NCI-H748 treated with DMSO at 0.1 percent for 48 hours (cell line): ENCODE results near the gene PPP1R3C.

ENCODE experiments used
- DNase-seq: peaks from one replicate; lab custom pipeline; 2025; lab: John Stamatoyannopoulos, UW

Gene PPP1R3C

GRCh38 chr10:91629715-91630549 is 2.9 kb downstream of the PPP1R3C start:
- DNase-seq, result no peak

GRCh38 chr10:91628383-91628782 is 4.5 kb downstream of the PPP1R3C start:
- DNase-seq, result no peak

GRCh38 chr10:91627344-91628102 is 5.3 kb downstream of the PPP1R3C start:
- no peak for DNase-seq

GRCh38 chr10:91626936-91627335 is 5.9 kb downstream of the PPP1R3C start:
- DNase-seq, result no peak

- DNase-seq, result no peak
These were observed 8.2 kb downstream of the PPP1R3C start for GRCh38 chr10:91624633-91625032.

GRCh38 chr10:91622601-91623000 is 10.3 kb downstream of the PPP1R3C start:
- no peak for DNase-seq

GRCh38 chr10:91621483-91622113 is 11.3 kb downstream of the PPP1R3C start:
- no peak for DNase-seq

- DNase-seq, result no peak
These were observed 15.7 kb downstream of the PPP1R3C start for GRCh38 chr10:91617072-91617609.

GRCh38 chr10:91616137-91616536 is 16.7 kb downstream of the PPP1R3C start:
- no peak for DNase-seq

GRCh38 chr10:91614225-91614624 is 18.6 kb downstream of the PPP1R3C start:
- DNase-seq, result no peak

GRCh38 chr10:91613411-91614187 is 19.3 kb downstream of the PPP1R3C start:
- peak; percentile 16 for DNase-seq

- DNase-seq, result no peak
These were observed 22.0 kb downstream of the PPP1R3C start for GRCh38 chr10:91610919-91611318.

GRCh38 chr10:91610444-91610843 is 22.4 kb downstream of the PPP1R3C start:
- DNase-seq, result no peak

GRCh38 chr10:91607646-91608403 is 25.0 kb downstream of the PPP1R3C start:
- DNase-seq, result no peak

GRCh38 chr10:91605968-91606367 is 26.9 kb downstream of the PPP1R3C start:
- no peak for DNase-seq

GRCh38 chr10:91604553-91605534 is 28.0 kb downstream of the PPP1R3C start:
- DNase-seq, result no peak

GRCh38 chr10:91603931-91604331 is 28.9 kb downstream of the PPP1R3C start:
- no peak for DNase-seq

GRCh38 chr10:91602868-91603568 is 29.9 kb downstream of the PPP1R3C start:
- DNase-seq, result no peak

- DNase-seq, result no peak
These were observed 30.4 kb downstream of the PPP1R3C start for GRCh38 chr10:91602449-91602848.
